Muscle layer of colon (tissue), 2 donors: Measurements from ENCODE around the gene DPPA5.
"Not testable (repeated sequence)": the region's sequence is repeated elsewhere in the genome, so short reads cannot be mapped to it uniquely, and the experiment has no call there.

Source experiments
- H3K27ac ChIP-seq: one replicate; pipeline ENCODE4 v1.7.0; 2013; ENCODE audit warnings: low read depth, mild to moderate bottlenecking, low read length, moderate library complexity
- H3K27me3 ChIP-seq, 2 donors: one replicate each; pipeline ENCODE4 v1.7.0; 2013; ENCODE audit warnings: low read length in 2 of 2, mild to moderate bottlenecking in 2 of 2; ENCODE audit not compliant: insufficient read depth in 2 of 2, control insufficient read depth in 1 of 2
- H3K36me3 ChIP-seq: one replicate; pipeline ENCODE4 v1.7.0; 2013; ENCODE audit warnings: mild to moderate bottlenecking, low read length; ENCODE audit not compliant: insufficient read depth
- H3K4me1 ChIP-seq: one replicate; pipeline ENCODE4 v1.7.0; 2013; ENCODE audit warnings: mild to moderate bottlenecking, low read length; ENCODE audit not compliant: insufficient read depth
- H3K4me3 ChIP-seq, 2 donors: one replicate each; pipeline ENCODE4 v1.7.0; 2013; ENCODE audit warnings: low read length in 2 of 2, low read depth in 1 of 2, mild to moderate bottlenecking in 1 of 2, moderate library complexity in 1 of 2
- H3K9ac ChIP-seq: one replicate; pipeline ENCODE4 v1.7.0; 2013; ENCODE audit warnings: low read length
- H3K9me3 ChIP-seq: one replicate; pipeline ENCODE4 v1.7.0; 2013; ENCODE audit warnings: mild to moderate bottlenecking, low read length
- donor health status: abdominal sarcoma.
- donor health status: Adenocarcinoma of cecum.

The DPPA5 gene

GRCh38 chr6:73353636-73354593 is at the start of gene DPPA5:
Gene DPPA5 (minus strand): TSS chr6:73354276. CDS start chr6:73354225, 51 bp downstream.
- Histone ChIP-seq H3K4me1 (no peaks in the 10 kb centered on the region), H3K27me3 (peaks cover 0 to 1% of the 10 kb centered on the region in 2 donors), H3K9me3 (no peaks in the 10 kb centered on the region), H3K27ac (no peak within 1 kb of the TSS), H3K9ac (no peak within 1 kb of the TSS), H3K4me3 (no peak within 1 kb of the TSS), H3K36me3 (no peaks in the 10 kb centered on the region)

- H3K36me3 ChIP-seq = no peaks in the 10 kb centered on the region
- H3K9me3 ChIP-seq = no peaks in the 10 kb centered on the region
- no peaks in the 10 kb centered on the region for H3K27me3 ChIP-seq
- H3K27ac ChIP-seq = no peak overlapping the region
- no peak overlapping the region for H3K9ac ChIP-seq
- no peak overlapping the region for H3K4me3 ChIP-seq
- no peaks in the 10 kb centered on the region for H3K4me1 ChIP-seq
These were observed 46.6 kb upstream of the DPPA5 start for GRCh38 chr6:73400656-73401055.

- Histone ChIP-seq H3K9me3 (no peaks in the 10 kb centered on the region), H3K9ac (no peak overlapping the region), H3K27ac (no peak overlapping the region), H3K36me3 (no peaks in the 10 kb centered on the region), H3K27me3 (no peaks in the 10 kb centered on the region), H3K4me1 (no peaks in the 10 kb centered on the region), H3K4me3 (no peak overlapping the region)
These were observed 41.8 kb upstream of the DPPA5 start for GRCh38 chr6:73395875-73396274.

GRCh38 chr6:73394577-73395354 is 40.7 kb upstream of the DPPA5 start, which contains the start of gene DDX43:
Gene DDX43 (plus strand): TSS chr6:73394828. CDS start chr6:73394906, 78 bp downstream.
- H3K9me3 ChIP-seq = no peaks in the 10 kb centered on the region
- no peak within 1 kb of the TSS for H3K9ac ChIP-seq
- H3K4me3 ChIP-seq = no peak within 1 kb of the TSS
- no peaks in the 10 kb centered on the region for H3K4me1 ChIP-seq
- H3K36me3 ChIP-seq = no peaks in the 10 kb centered on the region
- no peaks in the 10 kb centered on the region for H3K27me3 ChIP-seq
- H3K27ac ChIP-seq = no peak within 1 kb of the TSS

- Histone ChIP-seq H3K4me3 (no peak overlapping the region), H3K27ac (no peak overlapping the region), H3K4me1 (no peaks in the 10 kb centered on the region), H3K27me3 (no peaks in the 10 kb centered on the region), H3K9ac (no peak overlapping the region), H3K9me3 (no peaks in the 10 kb centered on the region), H3K36me3 (no peaks in the 10 kb centered on the region)
These were observed 39.2 kb upstream of the DPPA5 start for GRCh38 chr6:73393278-73393677.

GRCh38 chr6:73392188-73392587 is 38.1 kb upstream of the DPPA5 start:
- not testable (repeated sequence) for H3K4me1 ChIP-seq, H3K9ac ChIP-seq, H3K36me3 ChIP-seq, H3K27ac ChIP-seq, H3K4me3 ChIP-seq, H3K9me3 ChIP-seq, H3K27me3 ChIP-seq

GRCh38 chr6:73391675-73392074 is 37.6 kb upstream of the DPPA5 start:
- Histone ChIP-seq H3K4me3 (no peak overlapping the region), H3K4me1 (no peaks in the 10 kb centered on the region), H3K36me3 (no peaks in the 10 kb centered on the region), H3K27me3 (no peaks in the 10 kb centered on the region), H3K9me3 (no peaks in the 10 kb centered on the region), H3K9ac (no peak overlapping the region), H3K27ac (no peak overlapping the region)

- Histone ChIP-seq H3K4me1 (no peaks in the 10 kb centered on the region), H3K27me3 (no peaks in the 10 kb centered on the region), H3K27ac (no peak overlapping the region), H3K36me3 (no peaks in the 10 kb centered on the region), H3K4me3 (no peak overlapping the region), H3K9ac (no peak overlapping the region), H3K9me3 (no peaks in the 10 kb centered on the region)
These were observed 35.8 kb upstream of the DPPA5 start for GRCh38 chr6:73389854-73390253.

- Histone ChIP-seq H3K9me3 (no peaks in the 10 kb centered on the region), H3K27ac (no peak overlapping the region), H3K4me3 (peak overlapping the region; percentile 45 to 60), H3K36me3 (no peaks in the 10 kb centered on the region), H3K4me1 (no peaks in the 10 kb centered on the region), H3K9ac (no peak overlapping the region), H3K27me3 (no peaks in the 10 kb centered on the region)
These were observed 34.9 kb upstream of the DPPA5 start for GRCh38 chr6:73388800-73389512.

- H3K27ac ChIP-seq = no peak overlapping the region
- no peaks in the 10 kb centered on the region for H3K27me3 ChIP-seq
- no peaks in the 10 kb centered on the region for H3K9me3 ChIP-seq
- H3K4me1 ChIP-seq = no peaks in the 10 kb centered on the region
- H3K36me3 ChIP-seq = no peaks in the 10 kb centered on the region
- no peak overlapping the region for H3K9ac ChIP-seq
- peak overlapping the region; percentile 45 to 60 for H3K4me3 ChIP-seq
These were observed 34.3 kb upstream of the DPPA5 start for GRCh38 chr6:73388433-73388799.

- Histone ChIP-seq H3K36me3 (no peaks in the 10 kb centered on the region), H3K9ac (no peak overlapping the region), H3K27me3 (no peaks in the 10 kb centered on the region), H3K9me3 (no peaks in the 10 kb centered on the region), H3K4me3 (no peak overlapping the region), H3K27ac (no peak overlapping the region), H3K4me1 (no peaks in the 10 kb centered on the region)
These were observed 28.5 kb upstream of the DPPA5 start for GRCh38 chr6:73382462-73383113.
